Brain microvascular endothelial cell (primary cell): ENCODE results near the gene WWOX.

ENCODE experiments used
- DNase-seq: peaks from one replicate; pipeline ENCODE4 v3.0.0-alpha.2; 2020
- H3K27ac ChIP-seq: fragments of 250-450 bp; sonication (Bioruptor Pico); 2 replicates; pipeline ENCODE4 v1.5.1; 2020; ENCODE audit warnings: mild to moderate bottlenecking, moderate library complexity
- H3K27me3 ChIP-seq: fragments of 250-450 bp; sonication (Bioruptor Pico); replicated peaks from 2 replicates; pipeline ENCODE4 v1.5.1; 2020; ENCODE audit warnings: mild to moderate bottlenecking
- H3K36me3 ChIP-seq: fragments of 250-450 bp; sonication (Bioruptor Pico); replicated peaks from 2 replicates; pipeline ENCODE4 v1.5.1; 2020; ENCODE audit warnings: mild to moderate bottlenecking
- H3K4me3 ChIP-seq: 2 replicates; pipeline ENCODE4 v1.5.1; 2011; ENCODE audit warnings: low read depth, mild to moderate bottlenecking, control low read depth, low read length, moderate library complexity
- CTCF ChIP-seq: IDR thresholded peaks from 2 replicates; pipeline ENCODE4 v1.5.1; 2011; ENCODE audit warnings: low read depth, mild to moderate bottlenecking, moderate library complexity, low read length, control low read depth, inconsistent platforms; ENCODE audit errors: missing control alignments
- in situ Hi-C: cut with HindIII; loops from 2 replicates; pipeline ENCODE4 v1.10.0; 2017; ENCODE audit warnings: low sequenced_read_pairs, low pct_ligation_motif_present

Gene WWOX

GRCh38 chr16:78180349-78180748, 80.9 kb downstream of the WWOX start:
- DNase-seq = no peak
- Histone ChIP-seq H3K4me3 (no peak overlapping the region), H3K27ac (no peak overlapping the region), H3K36me3 (no peaks in the 10 kb centered on the region), H3K27me3 (no peaks in the 10 kb centered on the region)
- in situ Hi-C loops = no loop called here
- TF ChIP-seq CTCF = no peak

- Histone ChIP-seq H3K4me3 (peak overlapping the region; percentile 5), H3K27me3 (no peaks in the 10 kb centered on the region), H3K36me3 (no peaks in the 10 kb centered on the region), H3K27ac (no peak overlapping the region)
- DNase-seq = no peak
- TF ChIP-seq CTCF = no peak
- in situ Hi-C loops = no loop called here
Observed at GRCh38 chr16:78183437-78184237, 84.2 kb downstream of the WWOX start.

- Histone ChIP-seq H3K36me3 (no peaks in the 10 kb centered on the region), H3K27me3 (no peaks in the 10 kb centered on the region), H3K27ac (no peak overlapping the region), H3K4me3 (peak overlapping the region; percentile 5)
- peak; percentile 30 for DNase-seq
- no peak for TF ChIP-seq CTCF
- in situ Hi-C loops = no loop called here
Observed at GRCh38 chr16:78184238-78185183, 85.1 kb downstream of the WWOX start.

GRCh38 chr16:78189121-78189520, 89.7 kb downstream of the WWOX start:
- Histone ChIP-seq H3K27ac (no peak overlapping the region), H3K4me3 (no peak overlapping the region), H3K27me3 (no peaks in the 10 kb centered on the region), H3K36me3 (no peaks in the 10 kb centered on the region)
- no peak for TF ChIP-seq CTCF
- DNase-seq = no peak
- in situ Hi-C loops = no loop called here

- Histone ChIP-seq H3K4me3 (no peak overlapping the region), H3K27me3 (no peaks in the 10 kb centered on the region), H3K36me3 (no peaks in the 10 kb centered on the region), H3K27ac (no peak overlapping the region)
- in situ Hi-C loops = no loop called here
- no peak for DNase-seq
- no peak for TF ChIP-seq CTCF
Observed at GRCh38 chr16:78192734-78193488, 93.5 kb downstream of the WWOX start.
